HEK293T (cell line): Measurements from ENCODE around the gene OR11H7.
"Not testable (repeated sequence)": the region's sequence is repeated elsewhere in the genome, so short reads cannot be mapped to it uniquely, and the experiment has no call there.

Source experiments
- CTCF ChIA-PET: fragments of 350-600 bp; formaldehyde crosslinking; extraction: SDS; loops from one replicate; lab custom pipeline; 2021; ENCODE audit warnings: antibody characterized with exemption, inconsistent platforms; lab: Yijun Ruan, JAX
- POLR2A ChIA-PET: fragments of 350-600 bp; formaldehyde crosslinking; extraction: SDS; loops from one replicate; lab custom pipeline; 2020; ENCODE audit warnings: antibody characterized with exemption, inconsistent platforms; lab: Yijun Ruan, JAX
- DNase-seq: peaks from one replicate; pipeline ENCODE4 v3.0.0; 2012; ENCODE audit warnings: mixed read lengths; ENCODE audit errors: extremely low spot score
- ARNT ChIP-seq: fragments of 450-650 bp; IDR thresholded peaks from 2 replicates; pipeline ENCODE4 v1.6.1; 2017; ENCODE audit warnings: mild to moderate bottlenecking
- BHLHE40 ChIP-seq: fragments of 450-650 bp; IDR thresholded peaks from 2 replicates; pipeline ENCODE4 v1.6.1; 2016; ENCODE audit warnings: mild to moderate bottlenecking, moderate library complexity, borderline replicate concordance
- CTBP1 ChIP-seq: fragments of 450-650 bp; IDR thresholded peaks from 2 replicates; pipeline ENCODE4 v1.6.1; 2016; ENCODE audit warnings: borderline replicate concordance
- ELF4 ChIP-seq: fragments of 450-650 bp; IDR thresholded peaks from 2 replicates; pipeline ENCODE4 v1.6.1; 2017; ENCODE audit warnings: antibody characterized with exemption
- FOXA1 ChIP-seq: fragments of 450-650 bp; IDR thresholded peaks from 2 replicates; pipeline ENCODE4 v1.6.1; 2016; ENCODE audit warnings: mild to moderate bottlenecking
- FOXK2 ChIP-seq: fragments of 450-650 bp; IDR thresholded peaks from 2 replicates; pipeline ENCODE4 v1.6.1; 2016; ENCODE audit warnings: mild to moderate bottlenecking
- FOXM1 ChIP-seq: fragments of 450-650 bp; IDR thresholded peaks from 2 replicates; pipeline ENCODE4 v1.6.1; 2017; ENCODE audit warnings: mild to moderate bottlenecking, borderline replicate concordance
- HDGF ChIP-seq: fragments of 450-650 bp; IDR thresholded peaks from 2 replicates; pipeline ENCODE4 v1.6.1; 2017; ENCODE audit warnings: antibody characterized with exemption, borderline replicate concordance
- L3MBTL2 ChIP-seq: fragments of 450-650 bp; conservative IDR thresholded peaks from 2 replicates; pipeline ENCODE4 v1.6.1; 2016; ENCODE audit warnings: mild to moderate bottlenecking
- LEF1 ChIP-seq: fragments of 450-650 bp; IDR thresholded peaks from 2 replicates; pipeline ENCODE4 v1.6.1; 2017; ENCODE audit warnings: mild to moderate bottlenecking, borderline replicate concordance
- NFRKB ChIP-seq: fragments of 450-650 bp; IDR thresholded peaks from 2 replicates; pipeline ENCODE4 v1.6.1; 2016; ENCODE audit warnings: mild to moderate bottlenecking, moderate library complexity
- PKNOX1 ChIP-seq: fragments of 450-650 bp; IDR thresholded peaks from 2 replicates; pipeline ENCODE4 v1.6.1; 2016
- SP1 ChIP-seq: fragments of 450-650 bp; IDR thresholded peaks from 2 replicates; pipeline ENCODE4 v1.6.1; 2017
- SUZ12 ChIP-seq: fragments of 450-650 bp; IDR thresholded peaks from 2 replicates; pipeline ENCODE4 v1.6.1; 2016; ENCODE audit warnings: mild to moderate bottlenecking
- TARDBP ChIP-seq: fragments of 450-650 bp; IDR thresholded peaks from 2 replicates; pipeline ENCODE4 v1.6.1; 2016
- ZNF384 ChIP-seq: fragments of 450-650 bp; IDR thresholded peaks from 2 replicates; pipeline ENCODE4 v1.6.1; 2016

The OR11H7 gene

GRCh38 chr14:20191396-20191795, 37.4 kb upstream of the OR11H7 start:
- CTCF ChIA-PET: no interaction called here
- no peak for DNase-seq
- TF ChIP-seq ELF4 (no peak), LEF1 (no peak), SUZ12 (no peak), SP1 (no peak), FOXM1 (no peak), L3MBTL2 (no peak)
- POLR2A ChIA-PET: no interaction called here

DNA sequence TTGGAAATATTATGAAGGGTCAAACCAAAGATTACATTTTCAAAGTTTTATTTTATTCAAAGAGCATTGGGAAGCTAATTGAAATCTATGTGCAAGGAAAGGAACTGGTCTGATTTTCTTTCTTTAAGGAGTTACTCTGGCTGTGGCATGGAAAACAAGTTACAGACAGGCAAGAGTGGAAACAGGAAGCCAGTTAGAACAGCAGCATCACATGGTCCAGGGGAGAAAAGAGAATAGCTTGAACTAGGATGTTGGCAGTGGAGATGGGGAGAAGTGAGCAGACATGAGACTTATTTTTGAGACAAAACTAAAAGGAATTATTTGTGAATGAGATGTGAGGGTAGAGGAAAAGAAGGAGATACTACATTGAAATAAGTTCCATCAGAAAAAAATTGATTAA, 34.7 kb upstream of the OR11H7 start:
- POLR2A ChIA-PET: no interaction called here
- TF ChIP-seq BHLHE40 (no peak), SUZ12 (no peak), ZNF384 (no peak), ARNT (no peak), HDGF (no peak), FOXK2 (no peak), TARDBP (no peak), NFRKB (no peak), CTBP1 (no peak), PKNOX1 (no peak), L3MBTL2 (no peak), FOXM1 (no peak), SP1 (no peak), ELF4 (no peak), LEF1 (no peak), FOXA1 (no peak)
- CTCF ChIA-PET: no interaction called here
- no peak for DNase-seq

DNA sequence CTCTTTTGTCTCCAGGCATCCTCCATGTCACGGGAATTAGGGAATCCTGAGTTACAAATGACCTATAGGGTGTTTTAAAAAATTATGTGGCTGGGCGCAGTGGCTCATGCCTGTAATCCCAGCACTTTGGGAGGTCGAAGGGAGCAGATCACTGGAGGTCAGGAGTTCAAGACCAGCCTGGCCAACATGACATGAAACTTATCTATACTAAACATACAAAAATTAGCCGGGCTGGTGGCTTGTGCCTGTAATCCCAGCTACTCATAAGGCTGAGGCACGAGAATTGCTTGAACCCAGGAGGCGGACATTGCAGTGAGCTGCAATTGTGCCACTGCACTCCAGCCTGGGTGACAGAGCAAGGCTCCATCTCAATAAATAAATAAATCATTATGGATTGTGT, 33.6 kb upstream of the OR11H7 start:
- POLR2A ChIA-PET, CTCF ChIA-PET, DNase-seq: not testable (repeated sequence)

DNA sequence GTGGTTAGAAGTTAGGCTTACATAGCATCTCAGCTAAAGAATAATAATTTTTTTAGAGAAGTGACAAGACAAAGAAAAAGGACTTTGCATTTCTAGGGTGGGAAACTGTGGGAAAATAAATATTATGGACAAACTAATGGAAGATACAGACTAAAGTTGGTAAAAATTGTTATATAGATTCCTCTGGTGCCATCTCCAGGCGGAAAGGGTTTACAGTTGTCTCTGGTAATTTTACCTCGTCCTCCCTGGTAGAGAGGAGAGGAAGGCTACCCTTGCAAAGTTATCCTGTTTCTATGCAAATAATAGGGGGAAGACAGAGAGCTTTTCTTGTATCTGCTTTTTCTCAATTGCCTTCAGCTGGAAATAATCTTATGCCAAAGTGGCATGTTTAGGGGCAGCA, 32.9 kb upstream of the OR11H7 start:
- CTCF ChIA-PET: no interaction called here
- TF ChIP-seq L3MBTL2 (no peak), LEF1 (no peak), SP1 (no peak), FOXM1 (no peak), NFRKB (no peak), PKNOX1 (no peak)
- POLR2A ChIA-PET: no interaction called here
- no peak for DNase-seq

DNA sequence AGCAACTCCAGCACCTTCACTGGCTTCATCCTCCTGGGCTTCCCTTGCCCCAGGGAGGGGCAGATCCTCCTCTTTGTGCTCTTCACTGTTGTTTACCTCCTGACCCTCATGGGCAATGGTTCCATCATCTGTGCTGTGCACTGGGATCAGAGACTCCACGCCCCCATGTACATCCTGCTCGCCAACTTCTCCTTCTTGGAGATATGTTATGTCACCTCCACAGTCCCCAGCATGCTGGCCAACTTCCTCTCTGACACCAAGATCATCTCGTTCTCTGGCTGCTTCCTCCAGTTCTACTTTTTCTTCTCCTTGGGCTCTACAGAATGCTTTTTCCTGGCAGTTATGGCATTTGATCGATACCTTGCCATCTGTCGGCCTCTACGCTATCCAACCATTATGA, 31.3 kb upstream of the OR11H7 start:
- no peak for TF ChIP-seq ARNT
- no peak for TF ChIP-seq SP1
- no peak for TF ChIP-seq CTBP1
- TF ChIP-seq FOXK2: no peak
- no peak for TF ChIP-seq ELF4
- POLR2A ChIA-PET: no interaction called here
- no peak for DNase-seq
- CTCF ChIA-PET: no interaction called here

- TF ChIP-seq FOXM1 (no peak), ARNT (no peak), SP1 (no peak), ELF4 (no peak), FOXA1 (no peak), HDGF (no peak), SUZ12 (no peak), PKNOX1 (no peak), NFRKB (no peak), FOXK2 (no peak), CTBP1 (no peak), L3MBTL2 (no peak), TARDBP (no peak), ZNF384 (no peak)
- ChIA-PET CTCF (no interaction called here), POLR2A (no interaction called here)
- DNase-seq: no peak
Observed at GRCh38 chr14:20198991-20199390, 29.8 kb upstream of the OR11H7 start.

- CTCF ChIA-PET: no interaction called here
Observed at GRCh38 chr14:20204721-20205120, 24.1 kb upstream of the OR11H7 start.

More at GRCh38 chr14:20204721-20205120, 24.1 kb upstream of the OR11H7 start:
- POLR2A ChIA-PET: no interaction called here
- no peak for DNase-seq
- TF ChIP-seq FOXM1 (no peak), L3MBTL2 (no peak), ELF4 (no peak), FOXA1 (no peak), SUZ12 (no peak), ZNF384 (no peak)
